Effector CD8-positive, alpha-beta T cell (primary cell): ENCODE measurements around the gene ZNF345.

Source experiments
- DNase-seq: peaks from one replicate; lab custom pipeline; 2025; lab: John Stamatoyannopoulos, UW

The ZNF345 gene

DNA sequence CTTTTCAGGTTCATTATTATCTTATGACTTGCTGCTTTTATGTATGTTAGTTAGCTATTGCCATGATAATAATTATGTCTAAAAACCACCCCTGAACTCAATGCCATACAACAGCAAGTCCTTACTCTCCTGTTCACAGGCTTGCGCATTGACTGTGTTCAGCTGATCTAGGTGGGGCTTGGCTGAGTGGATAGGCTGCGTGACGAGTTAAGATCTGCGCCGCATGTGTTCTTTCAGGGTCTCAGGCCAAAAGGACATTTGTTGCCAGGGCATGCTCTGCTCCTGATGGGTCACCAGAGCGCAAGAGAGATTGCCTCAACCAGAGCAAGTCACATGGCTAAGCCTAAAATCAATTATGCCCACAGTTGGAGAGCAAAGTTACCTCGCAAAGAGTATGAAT, 66.3 kb downstream of the ZNF345 start:
- no peak for DNase-seq

DNA sequence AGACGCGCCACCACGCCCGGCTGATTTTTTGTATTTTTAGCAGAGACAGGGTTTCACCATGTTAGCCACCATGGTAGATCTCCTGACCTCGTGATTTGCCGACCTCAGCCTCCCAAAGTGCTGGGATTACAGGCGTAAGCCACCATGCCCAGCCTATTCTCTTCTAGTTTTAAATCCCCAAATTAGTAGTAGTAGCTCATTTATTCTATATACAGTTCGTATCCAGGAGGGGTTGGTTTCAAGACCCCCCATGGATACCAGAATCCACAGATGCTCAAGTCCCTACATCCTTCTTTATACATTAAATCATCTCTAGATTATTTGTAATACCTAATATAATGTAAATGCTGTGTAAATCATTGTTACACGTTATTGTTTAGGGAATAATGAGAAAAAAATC, 67.4 kb downstream of the ZNF345 start:
- no peak for DNase-seq
